Neural crest cell (in vitro differentiated cells): Measurements from ENCODE around the gene TMPRSS13. TPM values are rescaled to one million over a fixed set of nuclear protein-coding genes. Genes with fewer than 3 reads are reported as not detected.

ENCODE experiments used
- DNase-seq: peaks from one replicate; pipeline ENCODE4 v3.0.0; 2021; ENCODE audit warnings: low read depth, mixed read lengths, low spot score
- H3K27ac Mint-ChIP-seq: one replicate; pipeline ENCODE4 v1.8.0; 2021; ENCODE audit warnings: mild to moderate bottlenecking, mixed read lengths; ENCODE audit not compliant: unreplicated experiment
- H3K27me3 Mint-ChIP-seq: 2 replicates; pipeline ENCODE4 v1.8.0; 2021; ENCODE audit warnings: low read depth, mild to moderate bottlenecking, mixed read lengths
- H3K36me3 Mint-ChIP-seq: 2 replicates; pipeline ENCODE4 v1.8.0; 2021; ENCODE audit warnings: low read depth, mild to moderate bottlenecking, mixed read lengths
- H3K4me1 Mint-ChIP-seq: 2 replicates; pipeline ENCODE4 v1.8.0; 2021; ENCODE audit warnings: mixed read lengths
- H3K4me3 Mint-ChIP-seq: one replicate; pipeline ENCODE4 v1.8.0; 2021; ENCODE audit warnings: mild to moderate bottlenecking, mixed read lengths
- H3K9me3 Mint-ChIP-seq: 2 replicates; pipeline ENCODE4 v1.8.0; 2021; ENCODE audit warnings: mixed read lengths
- CTCF ChIP-seq: fragments of 200-600 bp; sonication (generic); conservative IDR thresholded peaks from 2 replicates; pipeline ENCODE4 v1.5.0; 2021; ENCODE audit warnings: antibody characterized with exemption, mild to moderate bottlenecking
- total RNA-seq: library from RNA; stranded (reverse); gene quantifications from 2 replicates; pipeline ENCODE4 v1.2.1, GENCODE V29; 2021

TMPRSS13 gene
- total RNA-seq, 1 donor from 2014 or later = not detected

GRCh38 chr11:117969160-117969991 is 40.2 kb upstream of the TMPRSS13 start:
- DNase-seq = no peak
- peaks cover 5% of the 10 kb centered on the region for H3K4me1 Mint-ChIP-seq
- no peaks in the 10 kb centered on the region for H3K36me3 Mint-ChIP-seq

DNA sequence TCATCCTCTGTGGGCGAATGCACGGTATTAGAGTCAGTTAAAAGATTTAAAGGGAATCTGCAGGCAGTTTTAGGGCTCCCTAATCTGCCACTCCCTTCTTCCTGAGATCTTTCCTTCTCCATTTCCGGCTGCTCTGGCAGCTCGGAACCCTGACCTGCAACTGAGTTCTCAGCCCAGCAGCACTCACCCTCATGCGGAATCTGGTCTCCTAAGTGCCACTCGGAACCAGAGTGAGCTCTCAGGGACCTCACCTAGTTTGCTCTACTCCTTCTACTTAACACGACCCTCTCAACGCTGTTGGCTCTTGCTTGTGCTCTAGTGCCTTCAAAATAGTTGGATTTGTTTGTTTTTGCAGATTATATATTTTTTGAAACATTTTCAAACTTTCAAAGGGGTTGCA is 37.7 kb upstream of the TMPRSS13 start:
- no peaks in the 10 kb centered on the region for H3K27me3 Mint-ChIP-seq
- no peak for TF ChIP-seq CTCF
- no peaks in the 10 kb centered on the region for H3K9me3 Mint-ChIP-seq
- no peak for DNase-seq
- H3K36me3 Mint-ChIP-seq = no peaks in the 10 kb centered on the region
- no peak overlapping the region for H3K27ac Mint-ChIP-seq
- H3K4me3 Mint-ChIP-seq = no peak overlapping the region
- no peaks in the 10 kb centered on the region for H3K4me1 Mint-ChIP-seq

More at GRCh38 chr11:117969160-117969991, 40.2 kb upstream of the TMPRSS13 start:
- TF ChIP-seq CTCF = no peak
- Mint-ChIP-seq H3K27ac (no peak overlapping the region), H3K9me3 (no peaks in the 10 kb centered on the region), H3K27me3 (no peaks in the 10 kb centered on the region), H3K4me3 (no peak overlapping the region)

- no peak for DNase-seq
- H3K9me3 Mint-ChIP-seq = peaks cover 2% of the 10 kb centered on the region
- TF ChIP-seq CTCF = no peak
- no peaks in the 10 kb centered on the region for H3K27me3 Mint-ChIP-seq
- H3K36me3 Mint-ChIP-seq = no peaks in the 10 kb centered on the region
- no peak overlapping the region for H3K4me3 Mint-ChIP-seq
- no peak overlapping the region for H3K27ac Mint-ChIP-seq
- H3K4me1 Mint-ChIP-seq = peaks cover 4% of the 10 kb centered on the region
Observed at GRCh38 chr11:117962826-117963225, 33.6 kb upstream of the TMPRSS13 start.

DNA sequence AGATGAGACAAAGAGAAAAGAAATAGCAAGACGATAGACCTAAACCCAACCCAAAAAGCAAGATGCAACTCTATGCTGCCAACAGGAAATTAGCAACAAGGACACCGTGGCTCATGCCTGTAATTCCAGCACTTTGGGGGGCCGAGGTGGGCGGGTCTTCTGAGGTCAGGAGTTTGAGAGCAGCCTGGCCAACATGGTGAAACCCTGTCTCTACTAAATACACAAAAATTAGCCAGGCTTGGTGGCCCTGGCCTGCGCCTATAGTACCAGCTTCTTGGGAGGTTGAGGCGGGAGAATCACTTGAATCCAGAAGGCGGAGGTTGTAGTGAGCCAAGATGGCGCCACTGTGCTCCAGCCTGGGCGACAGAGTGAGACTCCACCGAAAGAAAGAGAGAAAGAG is 32.7 kb upstream of the TMPRSS13 start:
- no peak overlapping the region for H3K27ac Mint-ChIP-seq

DNA sequence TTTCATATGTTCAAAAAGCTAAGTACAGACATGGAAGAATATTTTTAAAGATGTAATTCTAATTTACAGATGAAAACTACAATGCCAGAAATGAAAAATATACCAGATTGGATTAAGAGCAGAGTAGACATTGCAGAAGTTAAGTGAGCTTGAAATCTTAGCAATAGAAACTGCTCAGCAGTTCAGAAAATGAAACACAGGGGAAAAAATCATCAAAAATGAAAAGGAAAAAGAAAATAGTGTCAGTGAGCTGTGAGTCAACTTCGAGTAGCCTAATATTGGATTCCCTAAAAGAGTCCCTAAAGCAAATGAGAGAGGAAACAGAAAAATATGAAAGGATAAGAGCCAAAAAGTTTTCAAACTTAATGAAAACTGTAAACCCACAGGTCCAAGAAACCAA is 31.2 kb upstream of the TMPRSS13 start:
- Mint-ChIP-seq H3K4me3 (no peak overlapping the region), H3K27me3 (no peaks in the 10 kb centered on the region), H3K27ac (no peak overlapping the region), H3K36me3 (no peaks in the 10 kb centered on the region), H3K9me3 (peaks cover 7% of the 10 kb centered on the region), H3K4me1 (peaks cover 4% of the 10 kb centered on the region)
- no peak for TF ChIP-seq CTCF
- no peak for DNase-seq

More for the DNA sequence above, 32.7 kb upstream of the TMPRSS13 start:
- no peak overlapping the region for H3K4me3 Mint-ChIP-seq
- no peak for TF ChIP-seq CTCF
- H3K4me1 Mint-ChIP-seq = peaks cover 4% of the 10 kb centered on the region
- no peak for DNase-seq
- peaks cover 7% of the 10 kb centered on the region for H3K9me3 Mint-ChIP-seq
- no peaks in the 10 kb centered on the region for H3K36me3 Mint-ChIP-seq
- H3K27me3 Mint-ChIP-seq = no peaks in the 10 kb centered on the region
